H9 (cell line): ENCODE results near the gene TTC28. TPM values are rescaled to one million over a fixed set of nuclear protein-coding genes. Genes with fewer than 3 reads are reported as not detected.
"Not testable (repeated sequence)": the region's sequence is repeated elsewhere in the genome, so short reads cannot be mapped to it uniquely, and the experiment has no call there.

Source experiments
- DNase-seq: peaks from one replicate; pipeline ENCODE4 v3.0.0-alpha.2; 2017
- H2AFZ ChIP-seq: one replicate; pipeline ENCODE4 v1.6.1; 2013; ENCODE audit warnings: mild to moderate bottlenecking, low read length, control low read depth, moderate library complexity
- H2AK5ac ChIP-seq: 2 replicates; pipeline ENCODE4 v1.6.1; 2013; ENCODE audit warnings: low read length, control low read depth, mixed read lengths; ENCODE audit not compliant: insufficient read length
- H2BK120ac ChIP-seq: one replicate; pipeline ENCODE4 v1.6.1; 2013; ENCODE audit warnings: low read depth, mild to moderate bottlenecking, low read length, control low read depth, inconsistent platforms; ENCODE audit not compliant: poor library complexity, severe bottlenecking
- H2BK12ac ChIP-seq: 2 replicates; pipeline ENCODE4 v1.6.1; 2013; ENCODE audit warnings: low read length, control low read depth, mixed read lengths, low read depth; ENCODE audit not compliant: insufficient read length
- H2BK15ac ChIP-seq: 2 replicates; pipeline ENCODE4 v1.6.1; 2013; ENCODE audit warnings: low read depth, low read length, control low read depth
- H2BK20ac ChIP-seq: one replicate; pipeline ENCODE4 v1.6.1; 2013; ENCODE audit warnings: low read depth, mild to moderate bottlenecking, low read length, control low read depth, inconsistent platforms; ENCODE audit not compliant: poor library complexity, severe bottlenecking
- H2BK5ac ChIP-seq: 2 replicates; pipeline ENCODE4 v1.6.1; 2013; ENCODE audit warnings: low read length, control low read depth, mixed read lengths; ENCODE audit not compliant: insufficient read length
- H3K14ac ChIP-seq: 2 replicates; pipeline ENCODE4 v1.6.1; 2013; ENCODE audit warnings: low read length, control low read depth; ENCODE audit not compliant: insufficient read depth
- H3K18ac ChIP-seq: 2 replicates; pipeline ENCODE4 v1.6.1; 2013; ENCODE audit warnings: low read depth, mild to moderate bottlenecking, mixed read lengths, low read length, control low read depth; ENCODE audit not compliant: insufficient read length
- H3K23ac ChIP-seq: 2 replicates; pipeline ENCODE4 v1.6.1; 2013; ENCODE audit warnings: low read length, control low read depth, mixed read lengths, low read depth; ENCODE audit not compliant: insufficient read length
- H3K23me2 ChIP-seq: 2 replicates; pipeline ENCODE4 v1.6.1; 2013; ENCODE audit warnings: low read depth, mild to moderate bottlenecking, mixed read lengths, low read length, control low read depth; ENCODE audit not compliant: insufficient read length, poor library complexity, severe bottlenecking
- H3K27ac ChIP-seq: 2 replicates; pipeline ENCODE4 v1.5.1; 2013; ENCODE audit warnings: low read length, control low read depth, mixed read lengths, low read depth; ENCODE audit not compliant: insufficient read length
- H3K27me3 ChIP-seq: 2 replicates; pipeline ENCODE4 v1.6.1; 2013; ENCODE audit warnings: low read length, control low read depth, inconsistent platforms; ENCODE audit not compliant: insufficient read depth
- H3K4ac ChIP-seq: 2 replicates; pipeline ENCODE4 v1.6.1; 2013; ENCODE audit warnings: low read depth, mild to moderate bottlenecking, control low read depth, inconsistent platforms, low read length, moderate library complexity
- H3K4me1 ChIP-seq: 2 replicates; pipeline ENCODE4 v1.6.1; 2013; ENCODE audit warnings: low read length, control low read depth, inconsistent platforms; ENCODE audit not compliant: insufficient read depth
- H3K4me2 ChIP-seq: 2 replicates; pipeline ENCODE4 v1.6.1; 2013; ENCODE audit warnings: low read length, control low read depth, mixed read lengths; ENCODE audit not compliant: insufficient read length, insufficient read depth
- H3K56ac ChIP-seq: 2 replicates; pipeline ENCODE4 v1.6.1; 2013; ENCODE audit warnings: low read depth, mild to moderate bottlenecking, mixed read lengths, low read length, control low read depth; ENCODE audit not compliant: insufficient read length
- H3K79me1 ChIP-seq: 2 replicates; pipeline ENCODE4 v1.6.1; 2013; ENCODE audit warnings: low read depth, mild to moderate bottlenecking, moderate library complexity, low read length, control low read depth, inconsistent platforms; ENCODE audit not compliant: insufficient read depth, poor library complexity, severe bottlenecking
- H3K79me2 ChIP-seq: 2 replicates; pipeline ENCODE4 v1.6.1; 2013; ENCODE audit warnings: low read length, control low read depth, inconsistent platforms; ENCODE audit not compliant: insufficient read depth
- H3K9ac ChIP-seq: 2 replicates; pipeline ENCODE4 v1.6.1; 2013; ENCODE audit warnings: low read length, control low read depth, mixed read lengths; ENCODE audit not compliant: insufficient read length; ENCODE audit errors: extremely low read depth
- H3K9me3 ChIP-seq: one replicate; pipeline ENCODE4 v1.6.1; 2013; ENCODE audit warnings: low read depth, low read length, inconsistent platforms; ENCODE audit not compliant: control insufficient read depth
- H3T11ph ChIP-seq: one replicate; pipeline ENCODE4 v1.6.1; 2013; ENCODE audit warnings: mild to moderate bottlenecking, low read length, control low read depth, inconsistent platforms
- H4K20me1 ChIP-seq: one replicate; pipeline ENCODE4 v1.6.1; 2013; ENCODE audit not compliant: control insufficient read depth, insufficient read length, insufficient read depth
- H4K5ac ChIP-seq: 2 replicates; pipeline ENCODE4 v1.6.1; 2013; ENCODE audit warnings: low read depth, mild to moderate bottlenecking, mixed read lengths, low read length, control low read depth; ENCODE audit not compliant: insufficient read length
- H4K8ac ChIP-seq: replicated peaks from 2 replicates; pipeline ENCODE4 v1.6.1; 2013; ENCODE audit warnings: low read length, control low read depth, mixed read lengths, low read depth; ENCODE audit not compliant: insufficient read length
- H4K91ac ChIP-seq: 2 replicates; pipeline ENCODE4 v1.6.1; 2013; ENCODE audit warnings: low read depth, mild to moderate bottlenecking, moderate library complexity, mixed read lengths, low read length, control low read depth; ENCODE audit not compliant: insufficient read length
- H3K27ac Mint-ChIP-seq, 3 experiments: 2 replicates in 2 of 3; 3 replicates in 1 of 3; pipeline ENCODE4 v1.8.0; 2020 to 2021; ENCODE audit warnings: mixed read lengths in 3 of 3, mild to moderate bottlenecking in 1 of 3, moderate library complexity in 1 of 3
- H3K27me3 Mint-ChIP-seq: 2 replicates; pipeline ENCODE4 v1.8.0; 2021; ENCODE audit warnings: low read depth, mild to moderate bottlenecking, moderate library complexity, mixed read lengths
- H3K36me3 Mint-ChIP-seq, 3 experiments: 2 replicates in 2 of 3; 3 replicates in 1 of 3; pipeline ENCODE4 v1.8.0; 2020 to 2021; ENCODE audit warnings: low read depth in 3 of 3, mixed read lengths in 3 of 3; ENCODE audit not compliant: insufficient read depth in 1 of 3
- H3K4me1 Mint-ChIP-seq, 2 experiments: 2 replicates each; pipeline ENCODE4 v1.8.0; 2020; ENCODE audit warnings: mixed read lengths in 2 of 2
- H3K4me3 Mint-ChIP-seq, 2 experiments: 2 replicates in 1 of 2; 3 replicates in 1 of 2; pipeline ENCODE4 v1.8.0; 2020 to 2021; ENCODE audit warnings: mild to moderate bottlenecking in 2 of 2, mixed read lengths in 2 of 2, moderate library complexity in 1 of 2
- H3K9me3 Mint-ChIP-seq, 2 experiments: 2 replicates in 1 of 2; 3 replicates in 1 of 2; pipeline ENCODE4 v1.8.0; 2020; ENCODE audit warnings: mild to moderate bottlenecking in 2 of 2, mixed read lengths in 2 of 2, moderate library complexity in 1 of 2
- CTCF ChIP-seq: fragments of 200-600 bp; sonication (generic); conservative IDR thresholded peaks from 3 replicates; pipeline ENCODE4 v1.8.0; 2021; ENCODE audit warnings: antibody characterized with exemption, mild to moderate bottlenecking
- WGBS: extraction: QIAGEN DNeasy Blood & Tissue Kit; methylation state at CpG from one replicate; pipeline ENCODE4 v1.1.7; 2013; ENCODE audit warnings: missing lambda C conversion rate, low lambda C conversion rate, mixed read lengths; ENCODE audit not compliant: insufficient read length; ENCODE audit errors: extremely low coverage; 5-methylcytosine and 5-hydroxymethylcytosine counted together
- total RNA-seq: library from RNA; stranded (reverse); gene quantifications from 2 replicates; pipeline ENCODE4 v1.2.1, GENCODE V29; 2021

The TTC28 gene
- total RNA-seq, 1 experiment from 2014 or later, result 13.6 TPM

- no peak overlapping the region for H2AFZ ChIP-seq
- H3K18ac ChIP-seq, result no peak overlapping the region
- no peak overlapping the region for H3K4ac ChIP-seq
- H4K20me1 ChIP-seq, result no peaks in the 10 kb centered on the region
- DNase-seq, result no peak
- Mint-ChIP-seq H3K27me3 (no peaks in the 10 kb centered on the region), H3K27ac (no peak overlapping the region), H3K4me1 (no peaks in the 10 kb centered on the region), H3K36me3 (peaks cover 0 to 14% (median 0%) of the 10 kb centered on the region in 3 experiments; a peak in 4 of 7 replicates), H3K9me3 (peaks cover 5 to 9% of the 10 kb centered on the region in 2 experiments; a peak in 4 of 5 replicates), H3K4me3 (no peak overlapping the region)
- no peak overlapping the region for H3K14ac ChIP-seq
- no peaks in the 10 kb centered on the region for H3K23me2 ChIP-seq
- no peak overlapping the region for H3K56ac ChIP-seq
- no peak overlapping the region for H4K8ac ChIP-seq
- H3T11ph ChIP-seq, result no peak overlapping the region
- no peak overlapping the region for H3K27ac ChIP-seq
- no peaks in the 10 kb centered on the region for H3K79me2 ChIP-seq
- no peak overlapping the region for H2BK5ac ChIP-seq
- no peak overlapping the region for H2BK15ac ChIP-seq
- no peak overlapping the region for H3K23ac ChIP-seq
- H2BK120ac ChIP-seq, result no peak overlapping the region
- no peak overlapping the region for H3K9ac ChIP-seq
- H4K91ac ChIP-seq, result no peak overlapping the region
- H3K4me2 ChIP-seq, result no peak overlapping the region
- H3K4me1 ChIP-seq, result no peaks in the 10 kb centered on the region
- H2AK5ac ChIP-seq, result no peak overlapping the region
- 100% methylated on average over 1 of the region's 2 CpGs for WGBS
- no peaks in the 10 kb centered on the region for H3K79me1 ChIP-seq
- H2BK12ac ChIP-seq, result no peak overlapping the region
- no peaks in the 10 kb centered on the region for H3K9me3 ChIP-seq
- TF ChIP-seq CTCF, result no peak
- H3K27me3 ChIP-seq, result no peaks in the 10 kb centered on the region
- no peak overlapping the region for H2BK20ac ChIP-seq
- no peak overlapping the region for H4K5ac ChIP-seq
Observed at GRCh38 chr22:28669387-28669786, 10.3 kb downstream of the TTC28 start.

GRCh38 chr22:28663569-28663942 is 16.1 kb downstream of the TTC28 start:
- H2BK120ac ChIP-seq, H3K36me3 Mint-ChIP-seq, H3K27me3 ChIP-seq, H2BK12ac ChIP-seq, H2AK5ac ChIP-seq, H4K5ac ChIP-seq, H2BK20ac ChIP-seq, H3K4ac ChIP-seq, H3T11ph ChIP-seq, H4K91ac ChIP-seq, H2BK15ac ChIP-seq, H2BK5ac ChIP-seq, H3K23ac ChIP-seq, H4K8ac ChIP-seq, H3K9me3 ChIP-seq, H3K79me1 ChIP-seq, H3K9me3 Mint-ChIP-seq, H3K4me2 ChIP-seq, H3K4me1 ChIP-seq, H3K4me3 Mint-ChIP-seq, H3K4me1 Mint-ChIP-seq, H3K56ac ChIP-seq, H3K9ac ChIP-seq, H3K27ac ChIP-seq, H3K79me2 ChIP-seq, H3K18ac ChIP-seq, H3K27ac Mint-ChIP-seq, H3K14ac ChIP-seq, H4K20me1 ChIP-seq, H3K23me2 ChIP-seq, H2AFZ ChIP-seq, H3K27me3 Mint-ChIP-seq, DNase-seq: not testable (repeated sequence)
- WGBS, result no CpG with 5 or more reads among the region's 13 CpGs
